Adrenal gland (tissue), 5 donors: ENCODE data around the gene RFXANK.

Source experiments
- POLR2A ChIP-seq, 2 donors: fragments of 450-650 bp; IDR thresholded peaks; one replicate each; pipeline ENCODE4 v1.6.1; 2017; ENCODE audit warnings: antibody characterized with exemption in 2 of 2, mild to moderate bottlenecking in 2 of 2, moderate library complexity in 1 of 2
- TF ChIP-seq, protein P1 (sequence below), 6 experiments: fragments of 450-650 bp in 4 of 6; fragments of 200-600 bp in 2 of 6; sonication (generic) in 1 of 6; IDR thresholded peaks; 1 replicate in 5 of 6; 2 replicates in 1 of 6; pipeline versions ENCODE4 v1.5.1 to v1.8.0; 2016 to 2021; ENCODE audit warnings: antibody characterized with exemption in 6 of 6, mild to moderate bottlenecking in 2 of 6, moderate library complexity in 1 of 6
- donor health status: DM: no; HTN: no; CAD: no.

DNA sequence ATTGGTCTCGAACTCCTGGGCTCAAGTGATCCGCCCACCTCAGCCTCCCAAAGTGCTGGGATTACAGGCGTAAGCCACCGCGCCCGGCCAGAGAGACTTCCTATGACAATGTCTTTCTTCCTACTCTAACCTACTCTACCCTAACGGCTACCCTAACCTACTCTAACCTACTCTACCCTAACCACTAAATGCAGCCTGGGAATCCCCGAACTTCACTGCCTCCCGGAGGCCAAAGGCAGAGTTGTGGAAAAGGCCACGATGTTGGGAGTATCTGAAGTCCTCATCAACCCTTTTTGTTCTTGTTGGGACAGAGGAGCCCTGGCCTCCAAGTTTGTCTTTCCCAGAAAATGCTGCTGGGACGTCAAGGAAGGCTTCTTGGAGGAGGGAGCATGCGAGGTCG lies 12.1 kb downstream of the RFXANK start:
- TF ChIP-seq, protein P1, sequence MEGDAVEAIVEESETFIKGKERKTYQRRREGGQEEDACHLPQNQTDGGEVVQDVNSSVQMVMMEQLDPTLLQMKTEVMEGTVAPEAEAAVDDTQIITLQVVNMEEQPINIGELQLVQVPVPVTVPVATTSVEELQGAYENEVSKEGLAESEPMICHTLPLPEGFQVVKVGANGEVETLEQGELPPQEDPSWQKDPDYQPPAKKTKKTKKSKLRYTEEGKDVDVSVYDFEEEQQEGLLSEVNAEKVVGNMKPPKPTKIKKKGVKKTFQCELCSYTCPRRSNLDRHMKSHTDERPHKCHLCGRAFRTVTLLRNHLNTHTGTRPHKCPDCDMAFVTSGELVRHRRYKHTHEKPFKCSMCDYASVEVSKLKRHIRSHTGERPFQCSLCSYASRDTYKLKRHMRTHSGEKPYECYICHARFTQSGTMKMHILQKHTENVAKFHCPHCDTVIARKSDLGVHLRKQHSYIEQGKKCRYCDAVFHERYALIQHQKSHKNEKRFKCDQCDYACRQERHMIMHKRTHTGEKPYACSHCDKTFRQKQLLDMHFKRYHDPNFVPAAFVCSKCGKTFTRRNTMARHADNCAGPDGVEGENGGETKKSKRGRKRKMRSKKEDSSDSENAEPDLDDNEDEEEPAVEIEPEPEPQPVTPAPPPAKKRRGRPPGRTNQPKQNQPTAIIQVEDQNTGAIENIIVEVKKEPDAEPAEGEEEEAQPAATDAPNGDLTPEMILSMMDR (IDR thresholded peaks at IDR 0.05), result no peak
- TF ChIP-seq POLR2A (IDR thresholded peaks at IDR 0.05), result no peak
